ENCODE data around the gene DPF3.

The DPF3 gene

GRCh38 chr14:72634691-72635616 is 258.9 kb downstream of the DPF3 start:
- no peak for DNase-seq

GRCh38 chr14:72633551-72633950 is 260.4 kb downstream of the DPF3 start:
- no peak for DNase-seq

- DNase-seq: no peak
These were observed 261.2 kb downstream of the DPF3 start for GRCh38 chr14:72632727-72633126.

GRCh38 chr14:72631401-72631800 is 262.5 kb downstream of the DPF3 start:
- DNase-seq: no peak

DNA sequence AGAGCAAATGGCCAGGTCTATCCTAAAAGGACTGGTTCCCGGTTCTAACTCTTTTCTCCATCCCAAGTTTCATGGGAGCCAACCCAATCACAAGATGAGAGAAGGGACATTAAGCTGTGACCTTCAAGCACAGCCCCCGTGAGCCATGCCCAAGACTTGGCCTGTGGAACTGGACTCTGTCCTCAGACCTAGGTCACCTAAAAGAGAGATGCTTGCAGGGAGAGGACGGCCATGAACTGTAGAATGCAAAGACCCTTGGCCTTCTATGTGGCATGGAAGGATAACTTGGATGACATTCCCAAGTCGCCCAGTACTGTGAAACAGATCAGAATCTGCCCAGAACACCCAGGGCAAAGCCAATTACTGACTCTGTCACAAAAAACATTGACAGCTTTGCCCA is 263.5 kb downstream of the DPF3 start:
- DNase-seq: no peak

DNA sequence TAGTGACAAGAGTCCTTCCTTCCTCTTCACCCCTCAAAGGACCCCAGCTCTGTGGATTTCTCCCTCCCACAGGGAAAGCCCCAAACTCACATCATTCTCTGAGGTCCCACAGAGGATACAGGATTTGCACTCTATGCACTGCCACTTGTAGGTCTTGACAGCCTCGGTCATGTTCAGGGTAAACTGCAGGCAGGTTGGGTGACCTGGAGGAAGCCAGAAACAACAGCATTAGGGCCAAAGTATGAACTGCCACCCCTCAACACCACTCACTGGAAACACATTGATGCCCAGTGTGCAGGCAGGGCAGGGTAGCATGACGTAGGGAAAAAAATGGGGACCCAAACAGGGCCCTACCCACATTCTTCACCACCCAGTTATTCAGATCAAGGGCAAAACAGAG is 264.4 kb downstream of the DPF3 start:
- DNase-seq: no peak

DNA sequence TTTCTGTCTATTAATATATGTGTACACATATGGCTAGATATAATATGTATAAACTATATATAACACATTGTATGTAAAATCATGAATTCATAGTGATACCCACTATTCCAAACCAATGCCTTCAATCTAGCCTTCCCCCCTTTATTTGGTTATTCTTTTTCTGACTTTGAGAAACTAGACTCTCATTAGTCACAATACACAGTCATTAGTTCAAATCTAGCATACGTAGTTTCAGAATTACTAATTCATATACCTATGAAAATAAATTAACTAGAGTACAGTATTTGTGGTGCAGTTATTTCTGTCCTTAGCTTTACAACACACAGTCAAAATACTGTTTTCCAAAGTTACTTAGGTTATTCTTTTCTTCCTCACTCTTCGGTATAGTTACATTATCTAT is 268.2 kb downstream of the DPF3 start:
- no peak for DNase-seq

- DNase-seq: no peak
These were observed 272.4 kb downstream of the DPF3 start for GRCh38 chr14:72621387-72622065.

DNA sequence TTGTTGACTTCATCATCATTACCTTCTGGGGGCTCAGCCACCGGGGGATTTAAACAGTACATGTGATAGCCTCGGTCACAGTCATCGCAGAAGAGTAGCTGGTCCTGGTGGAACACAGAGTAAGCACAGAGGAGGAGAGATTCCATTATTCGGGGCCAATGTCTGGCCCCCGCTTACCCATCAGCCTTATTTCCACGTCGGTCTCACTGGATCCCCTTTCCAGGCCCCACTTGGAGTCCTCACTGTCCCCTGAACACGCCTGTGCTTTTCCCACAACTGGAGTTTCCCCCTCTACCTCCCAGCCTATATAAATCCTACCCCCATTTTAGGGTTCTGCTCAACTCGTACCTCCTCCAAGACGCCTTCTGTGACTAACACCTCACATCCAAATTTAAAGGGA is 274.0 kb downstream of the DPF3 start:
- DNase-seq: no peak

GRCh38 chr14:72619111-72619571 is 274.8 kb downstream of the DPF3 start:
- DNase-seq: no peak

GRCh38 chr14:72618424-72618823 is 275.5 kb downstream of the DPF3 start:
- no peak for DNase-seq

DNA sequence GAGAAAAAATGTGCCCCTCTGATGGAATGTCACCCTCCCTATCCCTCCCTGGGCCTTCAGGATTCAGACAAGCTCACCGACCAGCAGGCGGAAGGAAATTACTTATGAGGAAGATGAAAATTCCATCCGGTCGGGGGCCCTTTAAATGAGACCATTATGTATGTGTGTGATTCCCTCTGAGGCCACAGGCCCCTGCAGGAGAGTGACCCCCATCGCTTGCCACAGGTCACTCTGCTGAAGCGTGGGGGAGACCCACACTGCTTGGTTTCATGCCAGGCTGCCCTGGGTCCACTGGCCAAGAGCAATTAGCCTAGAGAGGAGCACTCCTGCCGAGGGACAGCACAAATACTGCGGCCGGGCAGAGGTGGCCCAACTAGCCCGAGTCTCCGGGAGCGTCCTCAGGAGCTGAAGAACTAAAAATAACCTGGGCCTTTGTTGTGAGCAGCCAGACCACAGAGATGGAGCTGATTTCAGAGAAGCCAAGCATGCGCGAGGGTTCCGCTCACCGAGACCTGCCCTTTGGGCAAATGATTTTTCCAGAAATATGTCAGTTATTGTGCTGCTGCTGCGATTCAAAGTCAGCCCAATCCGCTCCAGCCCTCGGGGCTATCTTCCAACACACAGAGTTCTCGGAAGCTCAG is 276.4 kb downstream of the DPF3 start:
- no peak for DNase-seq

DNA sequence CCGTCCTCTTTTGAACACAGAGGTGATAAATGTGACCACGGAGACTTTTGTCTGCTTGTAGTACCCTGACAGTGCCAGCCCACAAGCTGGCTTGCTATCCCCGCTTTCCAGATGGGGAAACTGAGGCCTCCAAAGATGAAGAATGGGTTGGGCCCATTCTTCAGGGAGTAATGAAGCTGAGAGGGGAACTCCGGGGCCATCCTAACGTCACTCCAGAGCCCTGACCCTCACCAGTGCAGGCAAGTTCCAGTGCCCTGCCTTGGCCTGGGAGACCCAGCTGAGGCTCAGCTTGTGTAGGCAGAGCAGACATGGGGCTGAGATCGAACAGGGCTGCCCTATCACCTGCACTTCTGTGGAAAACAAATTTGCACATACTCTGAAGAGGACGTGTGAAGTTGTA is 277.1 kb downstream of the DPF3 start:
- DNase-seq: no peak

DNA sequence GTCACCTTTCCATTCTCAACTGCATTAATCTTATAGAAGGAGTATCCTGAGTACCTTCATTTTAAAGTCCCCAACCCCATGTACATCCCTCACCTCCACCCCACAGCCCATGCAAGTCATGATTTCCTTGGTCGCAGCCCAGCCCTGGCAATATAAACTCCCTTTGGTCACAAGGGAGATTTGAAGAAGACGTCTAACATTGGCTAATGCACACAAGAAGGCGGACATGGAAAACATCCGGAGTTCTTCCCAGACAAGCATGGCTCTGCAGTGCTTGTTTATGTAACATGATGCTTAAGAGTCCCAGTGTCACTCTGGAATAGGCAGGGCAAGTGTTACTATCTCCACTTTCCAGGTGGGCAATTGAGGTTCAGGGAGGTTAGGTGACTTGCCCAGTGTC is 277.6 kb downstream of the DPF3 start:
- DNase-seq: no peak

- DNase-seq: no peak
These were observed 278.3 kb downstream of the DPF3 start for GRCh38 chr14:72615451-72616121.

DNA sequence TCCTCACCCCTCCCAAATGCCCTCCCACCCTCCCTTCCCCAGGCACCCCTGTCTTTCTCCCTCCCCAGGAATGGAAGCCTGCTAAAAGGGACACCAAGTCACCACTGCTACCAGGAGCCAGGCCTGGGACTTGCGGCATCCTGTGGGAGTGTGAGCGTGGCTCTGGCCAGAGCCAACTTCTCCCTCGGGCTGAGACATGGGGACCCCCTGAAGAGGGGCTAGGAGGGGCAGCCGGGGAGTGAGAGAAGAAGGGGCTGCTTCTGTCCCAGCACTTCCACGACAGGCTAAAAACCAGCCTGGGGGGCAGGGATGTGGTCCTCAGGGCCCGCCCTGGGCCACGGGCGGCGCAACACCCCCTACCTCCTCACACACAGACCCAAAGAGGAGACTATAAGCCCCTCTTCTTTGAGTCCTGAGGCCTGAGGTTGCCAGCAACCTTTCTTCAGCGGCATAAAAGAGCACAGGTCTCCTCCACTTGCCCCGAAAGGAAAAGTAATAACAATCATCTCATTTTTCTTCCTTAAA is 278.9 kb downstream of the DPF3 start:
- DNase-seq: no peak

DNA sequence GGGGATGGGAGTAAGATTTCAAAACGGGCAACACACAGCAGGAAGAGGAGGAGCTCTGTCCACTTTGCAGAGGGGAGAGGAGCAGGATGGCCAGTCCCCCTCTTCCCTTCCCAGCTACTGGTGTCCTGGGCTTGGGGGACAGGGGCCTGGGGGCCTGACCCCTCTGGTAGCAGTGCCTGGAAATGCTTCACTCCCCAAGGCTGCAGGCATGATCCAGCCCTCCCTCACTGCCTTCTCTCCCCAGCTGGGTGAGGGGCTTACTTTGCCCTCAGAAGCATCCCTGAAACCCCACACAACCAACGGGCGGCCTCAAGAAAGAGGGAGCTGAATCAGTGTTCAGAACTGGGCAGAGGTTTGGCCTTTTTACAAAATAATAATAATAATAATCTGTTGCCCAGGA is 279.5 kb downstream of the DPF3 start:
- DNase-seq: no peak

GRCh38 chr14:72613975-72614319 is 280.0 kb downstream of the DPF3 start:
- no peak for DNase-seq

DNA sequence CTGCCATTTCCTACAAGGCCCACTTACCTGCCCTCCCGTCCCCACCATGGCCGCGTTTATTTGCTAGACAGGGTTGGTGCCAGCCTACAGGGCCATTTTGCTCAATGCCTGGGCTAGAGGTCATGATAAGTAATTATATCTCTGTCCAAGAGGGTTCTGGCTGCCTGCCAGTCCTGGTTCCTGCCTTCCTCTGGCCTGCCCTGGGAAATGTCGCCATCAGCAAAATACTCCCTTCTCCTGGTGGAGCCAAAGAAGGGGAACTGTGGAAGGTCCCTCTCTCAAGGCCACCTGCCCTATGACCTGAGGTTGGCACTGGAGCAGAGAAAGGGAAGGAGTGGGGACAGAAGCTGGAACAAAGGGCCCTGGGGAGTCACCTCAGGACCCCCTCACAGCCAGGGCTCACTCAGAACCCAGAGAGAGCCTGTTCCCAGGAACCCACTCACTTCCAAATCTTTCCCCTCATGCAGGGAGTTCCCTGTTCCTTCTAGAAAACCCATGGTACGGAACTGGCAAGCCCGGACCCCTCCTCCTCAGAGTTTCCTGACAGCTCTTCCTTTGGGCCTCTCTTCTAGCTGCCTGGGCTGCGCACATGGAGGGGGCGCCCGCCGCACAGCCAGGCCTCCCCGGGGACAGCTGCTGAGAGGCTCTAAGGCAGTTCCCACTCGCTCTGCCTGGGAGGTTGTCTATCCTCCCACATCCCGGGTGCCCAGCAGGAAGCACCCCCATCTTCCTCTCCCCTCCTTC is 280.5 kb downstream of the DPF3 start:
- DNase-seq: no peak

DNA sequence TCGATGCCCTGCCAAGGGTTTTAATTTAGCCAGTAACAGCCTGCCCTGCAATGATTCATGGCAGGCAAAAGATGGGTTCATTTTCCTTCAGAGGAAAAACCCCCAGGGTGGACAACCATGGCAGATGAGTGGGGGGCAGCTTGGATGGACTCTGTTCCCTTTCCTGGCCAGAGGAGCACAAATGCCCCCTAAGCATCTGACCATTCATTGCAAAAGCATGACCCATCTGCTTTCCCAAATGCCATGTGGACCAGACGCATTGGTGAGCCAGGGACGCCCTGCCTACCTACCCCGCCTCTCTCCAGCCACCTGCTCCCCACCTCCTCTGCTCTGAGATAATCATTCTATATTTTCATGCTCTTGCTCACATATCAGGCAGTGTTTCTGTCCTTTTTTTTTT is 281.9 kb downstream of the DPF3 start:
- DNase-seq: no peak

DNA sequence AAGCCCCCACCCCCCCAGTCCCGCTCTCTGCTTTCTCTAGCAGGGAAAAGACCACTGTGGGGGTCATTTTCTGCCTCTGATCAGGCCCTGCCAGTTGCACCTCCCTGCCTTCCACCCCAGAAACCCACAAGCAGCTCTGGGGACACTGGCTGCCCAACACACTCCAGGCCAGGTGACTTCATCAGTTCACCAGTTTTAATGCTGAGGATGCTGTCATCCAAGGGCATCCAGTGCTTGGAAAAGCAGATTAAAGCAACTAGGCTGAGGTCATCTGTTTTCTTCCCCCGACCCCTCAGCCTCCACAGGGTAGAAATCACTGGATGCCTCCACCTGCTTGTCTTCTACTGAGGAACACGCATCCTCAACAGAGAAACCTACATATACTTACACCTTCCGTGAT is 282.4 kb downstream of the DPF3 start:
- no peak for DNase-seq

- no peak for DNase-seq
These were observed 283.1 kb downstream of the DPF3 start for GRCh38 chr14:72610831-72611200.

All from NCI-H1694 treated with DMSO at 0.1 percent for 48 hours (cell line).